GM19397 (cell line): ENCODE results near the gene PVALEF.

ENCODE experiments used
- ATAC-seq: cut with Tn5 transposase; IDR thresholded peaks from one replicate; pipeline ENCODE4 v1.9.1; 2021; ENCODE audit warnings: mild to moderate bottlenecking, moderate library complexity; ENCODE audit not compliant: unreplicated experiment

PVALEF gene

DNA sequence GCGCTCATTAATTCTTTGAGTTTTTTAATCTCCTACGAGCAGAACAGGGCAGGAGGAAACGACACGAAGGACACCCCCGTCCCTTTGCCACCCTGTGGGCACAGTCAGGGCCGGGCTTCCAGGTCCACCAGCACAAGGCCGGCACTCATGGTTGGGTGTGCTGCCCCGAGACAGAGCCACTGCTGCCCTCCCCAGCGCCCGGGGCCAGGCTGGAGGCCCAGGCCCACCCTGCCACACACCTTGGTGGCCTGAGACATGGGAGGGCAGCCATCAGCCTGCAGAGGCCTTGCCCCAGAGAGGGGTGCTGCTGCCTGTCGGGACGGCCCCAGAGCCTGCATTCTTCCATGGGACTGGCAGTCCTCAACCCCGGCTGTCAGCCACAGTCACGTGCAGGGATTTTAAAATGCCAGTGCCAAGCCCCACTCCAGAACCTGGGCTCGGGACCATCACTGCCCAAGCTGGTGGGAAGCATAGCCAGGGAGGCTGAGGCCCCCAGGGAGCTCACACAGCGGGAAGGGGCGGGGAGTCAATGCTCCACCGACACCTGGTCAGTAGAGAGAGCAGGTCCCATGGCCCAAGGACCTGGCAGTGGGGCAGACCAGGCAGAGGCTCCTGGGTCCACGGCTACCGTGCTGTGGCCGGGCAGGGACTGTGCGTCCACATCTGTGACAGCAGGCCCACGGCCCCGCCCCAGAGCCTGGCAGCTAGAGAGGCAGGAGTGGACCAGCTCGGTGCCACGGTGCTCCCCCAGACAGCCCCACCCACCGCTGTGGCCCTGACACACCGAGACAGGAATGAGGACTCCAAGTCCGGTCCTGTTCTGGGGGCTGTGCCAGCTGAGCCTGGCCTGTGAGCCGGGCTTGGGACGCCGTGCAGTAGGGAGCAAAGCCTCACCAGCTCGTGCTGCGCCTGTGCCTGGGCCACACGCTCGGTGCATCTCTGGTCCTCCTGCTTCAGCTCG lies 29.9 kb downstream of the PVALEF start:
- no peak for ATAC-seq

GRCh38 chr17:81195941-81196495 lies 30.7 kb downstream of the PVALEF start:
- ATAC-seq: no peak

GRCh38 chr17:81196505-81197408 lies 31.4 kb downstream of the PVALEF start:
- ATAC-seq: no peak

GRCh38 chr17:81197409-81197795 lies 32.1 kb downstream of the PVALEF start:
- ATAC-seq: no peak

GRCh38 chr17:81197831-81198490 lies 32.7 kb downstream of the PVALEF start:
- no peak for ATAC-seq

DNA sequence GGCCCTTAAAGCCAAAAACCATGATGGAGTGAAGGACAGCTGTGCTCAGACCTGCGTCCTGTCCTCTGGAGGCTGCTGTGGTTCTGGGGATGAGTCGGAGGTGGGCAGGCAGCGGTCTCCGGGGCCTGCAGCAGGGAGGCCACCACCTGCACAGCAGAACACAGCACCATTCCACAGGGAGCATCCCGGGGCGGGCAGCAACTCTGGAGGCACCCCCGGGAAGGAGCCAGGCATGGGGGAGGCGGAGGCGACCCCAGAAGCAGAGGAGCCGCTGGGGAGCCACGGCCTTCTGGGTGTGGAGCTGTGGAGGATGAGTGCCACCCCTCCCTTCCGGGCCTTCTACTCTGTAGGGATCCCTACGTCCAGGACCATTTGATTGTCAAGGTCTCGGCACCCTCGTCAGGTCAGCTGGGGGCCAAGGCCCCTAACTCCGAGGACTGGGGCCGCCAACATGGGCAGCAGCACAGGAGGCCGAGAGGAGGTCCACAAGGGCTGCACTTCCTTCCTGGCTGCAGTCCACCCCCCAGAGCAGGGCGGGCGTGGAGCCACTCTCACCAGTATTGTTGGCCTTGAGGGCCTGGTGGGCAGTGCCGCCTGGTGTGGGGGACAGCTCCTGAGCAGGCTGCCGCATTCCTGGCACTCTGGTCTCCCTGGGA lies 33.6 kb downstream of the PVALEF start:
- ATAC-seq: no peak

DNA sequence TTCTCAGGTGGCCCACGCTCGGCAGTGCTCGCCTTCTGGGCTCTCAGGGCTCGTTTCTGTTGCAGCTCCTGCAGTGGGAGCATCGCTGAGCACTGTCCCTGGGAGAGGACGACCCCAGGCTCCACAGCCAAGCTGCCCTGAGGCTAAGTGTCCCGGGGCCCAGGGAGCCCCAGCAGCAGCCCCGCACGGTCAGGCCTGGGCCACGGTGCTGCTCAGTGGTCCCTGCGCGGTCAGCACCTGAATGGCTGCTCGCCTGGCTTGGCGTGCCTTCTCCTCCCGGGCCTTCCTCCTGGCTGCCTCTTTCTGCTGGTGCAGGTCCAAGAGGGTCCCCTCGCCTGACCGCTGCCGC lies 34.1 kb downstream of the PVALEF start:
- no peak for ATAC-seq

DNA sequence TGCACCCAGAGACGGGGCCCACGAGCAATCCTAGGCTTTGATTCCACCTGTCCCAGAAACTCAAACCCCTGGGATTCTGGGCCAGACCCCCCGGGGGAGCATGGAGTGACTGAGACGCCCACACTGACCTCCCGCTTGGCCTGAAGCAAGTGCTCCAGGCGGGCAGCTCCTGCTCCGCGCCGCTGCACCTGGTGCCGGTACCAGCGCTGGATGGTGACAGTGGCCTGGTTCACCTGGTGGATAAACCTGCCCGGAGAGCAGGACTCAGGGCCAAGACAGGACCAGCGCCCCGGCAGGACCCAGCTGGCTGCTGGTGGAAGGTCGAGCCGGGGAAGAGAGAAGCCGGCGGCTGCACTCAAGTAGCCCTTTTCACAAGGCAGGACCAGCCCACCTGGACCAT lies 34.9 kb downstream of the PVALEF start:
- ATAC-seq: no peak

DNA sequence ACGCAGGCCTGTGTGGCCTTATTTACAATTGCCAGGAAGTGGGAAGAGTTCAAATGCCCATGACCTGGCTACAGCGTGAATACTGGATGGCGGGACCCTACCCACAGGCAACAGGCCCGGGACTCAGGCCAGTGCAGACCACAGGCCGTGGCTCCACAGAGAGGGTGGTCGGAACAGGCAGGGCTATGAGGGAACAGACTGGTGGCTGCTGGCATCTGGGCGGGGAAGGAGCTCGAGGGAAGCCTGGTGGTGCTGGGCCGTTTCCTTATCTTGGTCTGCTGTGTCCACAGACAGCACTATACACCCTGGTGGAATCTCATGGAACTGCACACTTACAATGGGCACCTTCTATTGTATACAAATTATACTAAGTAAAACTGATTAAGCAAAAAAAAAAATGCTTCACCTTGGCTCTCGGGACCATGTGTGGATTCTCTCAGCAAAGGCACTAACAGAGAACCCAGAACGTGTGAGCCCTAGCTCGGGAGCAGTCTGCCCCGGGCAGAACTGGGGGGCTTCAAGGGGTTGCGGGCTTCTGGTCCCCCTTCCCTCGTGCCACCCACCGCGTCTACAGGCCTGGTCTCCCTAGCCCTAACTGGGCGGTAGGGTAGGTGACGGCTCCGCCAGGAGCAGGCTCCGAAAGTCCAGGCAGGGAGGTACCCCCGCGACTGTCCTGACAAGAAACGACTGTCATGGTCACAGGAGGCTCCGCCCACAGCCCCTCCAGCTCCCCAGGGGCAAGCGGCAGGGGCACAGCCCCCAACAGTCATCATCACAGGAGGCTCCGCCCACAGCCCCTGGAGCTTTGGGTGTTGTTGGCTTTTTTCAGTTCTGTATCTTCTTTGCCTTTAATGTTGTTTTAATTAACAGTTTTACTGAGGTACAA lies 35.6 kb downstream of the PVALEF start:
- ATAC-seq: no peak

DNA sequence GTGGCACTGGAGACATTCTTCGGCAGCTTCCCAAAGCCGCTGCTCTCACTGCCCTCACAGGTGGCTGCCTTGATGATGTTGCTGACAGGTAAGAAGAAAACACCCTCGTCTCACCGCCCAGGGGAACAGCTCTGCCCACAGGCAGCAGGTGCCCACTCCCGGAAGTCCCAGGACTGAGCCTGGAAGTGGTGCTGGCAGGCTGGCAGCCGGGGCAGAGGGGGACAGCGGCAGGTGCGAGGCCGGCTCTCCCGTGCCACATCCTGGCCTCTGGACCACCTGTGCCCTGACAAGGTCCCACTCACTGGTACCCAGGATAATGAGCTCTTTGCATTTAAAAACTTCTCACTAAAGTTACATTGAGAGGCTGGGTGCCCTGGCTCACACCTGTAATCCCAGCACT lies 37.0 kb downstream of the PVALEF start:
- ATAC-seq: no peak

DNA sequence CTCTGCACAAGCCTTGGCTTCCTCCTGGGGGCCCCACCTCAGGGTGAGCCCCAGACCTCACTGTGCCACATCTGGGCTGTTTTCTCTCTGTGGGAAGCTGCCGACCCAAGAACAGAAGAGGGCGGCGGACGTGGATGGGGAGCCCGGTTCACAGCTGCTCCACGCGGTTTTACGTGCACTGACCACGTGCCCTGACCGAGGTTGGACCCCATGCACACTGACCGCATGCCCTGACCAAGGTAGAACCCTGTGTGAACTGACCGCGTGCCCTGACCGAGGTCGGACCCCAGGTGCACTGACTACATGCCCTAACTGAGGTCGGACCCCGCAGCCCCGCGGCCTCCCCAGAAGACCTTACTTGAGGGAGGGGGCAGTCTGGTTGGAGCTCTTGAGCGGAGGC lies 37.8 kb downstream of the PVALEF start:
- no peak for ATAC-seq

DNA sequence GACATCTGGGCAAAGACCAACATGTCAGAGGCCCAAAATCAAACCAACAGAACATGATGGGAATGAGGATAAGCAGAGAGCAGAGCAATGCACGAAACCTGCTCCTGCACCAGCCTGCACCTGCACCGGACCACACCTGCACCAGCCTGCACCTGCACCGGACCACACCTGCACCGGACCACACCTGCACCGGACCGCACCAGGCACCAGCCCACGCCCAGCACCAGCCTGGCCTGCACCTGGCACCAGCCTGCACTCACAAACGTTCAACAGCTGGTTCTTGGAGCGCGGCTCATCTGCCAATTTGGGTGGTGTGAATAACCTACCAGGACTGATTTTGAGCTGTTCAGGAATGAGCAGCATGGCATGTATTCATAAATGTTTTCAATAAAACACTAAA lies 39.3 kb downstream of the PVALEF start:
- ATAC-seq: no peak

GRCh38 chr17:81206166-81206565 lies 40.9 kb downstream of the PVALEF start:
- ATAC-seq: no peak

DNA sequence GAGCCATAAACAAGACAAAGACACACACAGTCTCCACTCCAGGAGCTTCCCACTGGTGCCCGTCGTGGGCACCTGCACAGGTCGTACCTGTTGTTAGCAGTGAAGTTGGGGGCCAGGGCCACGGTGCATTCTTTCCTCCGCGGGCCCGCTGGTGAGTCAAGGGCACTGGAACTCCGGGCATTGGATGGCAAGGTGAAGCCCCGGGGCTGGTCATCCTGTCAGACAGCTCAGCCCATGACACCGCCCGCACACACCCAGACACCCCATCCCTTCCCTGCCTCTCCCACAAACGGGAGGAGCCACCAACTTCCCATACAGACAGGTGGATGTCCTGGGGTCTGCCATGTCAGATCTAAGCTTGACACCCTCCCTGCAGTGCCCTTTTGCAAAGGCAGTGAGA lies 41.4 kb downstream of the PVALEF start:
- no peak for ATAC-seq

GRCh38 chr17:81207610-81208581 lies 42.6 kb downstream of the PVALEF start:
- no peak for ATAC-seq

DNA sequence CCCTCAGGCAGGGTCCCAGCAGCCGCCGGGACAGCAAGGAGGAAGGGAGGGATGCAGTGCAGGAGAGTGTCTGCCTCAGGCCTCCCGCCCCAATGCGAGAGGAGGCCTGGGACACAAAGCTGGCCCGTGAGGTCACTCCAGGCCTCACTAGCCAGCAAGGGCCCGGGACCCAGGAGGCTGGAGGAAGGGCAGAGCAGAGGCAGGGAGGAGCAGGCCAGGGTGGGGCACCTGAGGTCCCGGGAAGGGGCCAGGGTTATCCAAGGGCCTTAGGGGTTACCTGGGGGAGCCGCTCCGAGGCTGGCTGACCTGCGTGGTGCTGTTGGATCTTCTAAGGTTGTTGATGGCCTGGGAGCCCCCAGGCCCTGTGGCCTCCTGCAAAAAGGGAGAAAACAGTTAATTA lies 43.3 kb downstream of the PVALEF start:
- no peak for ATAC-seq

- ATAC-seq: no peak
Measured at GRCh38 chr17:81209141-81209540, 43.8 kb downstream of the PVALEF start.

- no peak for ATAC-seq
Measured at GRCh38 chr17:81210466-81210865, 45.2 kb downstream of the PVALEF start.
